HCT116 (cell line): ENCODE measurements around the gene MPV17L2. TPM values are rescaled to one million over a fixed set of nuclear protein-coding genes. Genes with fewer than 3 reads are reported as not detected.

Experiments used
- ATAC-seq: fragments of 200-7000 bp; cut with Tn5 transposase; 2 replicates; pipeline ENCODE4 v1.9.1; 2020; ENCODE audit warnings: mild to moderate bottlenecking, moderate library complexity
- BruUV-seq: library from RNA; stranded (reverse); fragments of 400-500 nt; replicated peaks from 2 replicates; lab custom pipeline; 2021; lab: Mats Ljungman, UMichigan
- CTCF ChIA-PET: fragments of 300-600 bp; sonication (Branson Sonifier 250); formaldehyde crosslinking; loops from one replicate; lab custom pipeline; 2021; ENCODE audit warnings: antibody characterized with exemption; lab: Charles Lee
- POLR2A ChIA-PET: fragments of 300-600, 350-600 bp; sonication (Branson Sonifier 250); formaldehyde crosslinking; loops from one replicate; lab custom pipeline; 2021; ENCODE audit warnings: antibody characterized with exemption; lab: Charles Lee
- RAD21 ChIA-PET, 2 experiments: fragments of 300-600 bp; sonication (Branson Sonifier 250); formaldehyde crosslinking; loops; one replicate each; lab custom pipeline; 2023; ENCODE audit warnings: low total read pairs in 2 of 2; ENCODE audit not compliant: uncharacterized antibody in 2 of 2, unreplicated experiment in 2 of 2, low non-redundant PET in 1 of 2; lab: Charles Lee
- DNase-seq: peaks from one replicate; pipeline ENCODE4 v3.0.0-alpha.2; 2010; ENCODE audit warnings: low read depth, low spot score
- H2AFZ ChIP-seq: fragments of 200-600 bp; shearing (Covaris generic), sonication (generic); 2 replicates; pipeline ENCODE4 v1.6.1; 2017; ENCODE audit warnings: low read depth, mixed run types, mixed read lengths, antibody characterized with exemption, low read length; ENCODE audit not compliant: poor library complexity, severe bottlenecking
- H3K27ac ChIP-seq: 2 replicates; pipeline ENCODE4 v1.5.1; 2012; ENCODE audit warnings: low read depth, low read length
- H3K27me3 ChIP-seq: fragments of 200-600 bp; sonication (generic); 2 replicates; pipeline ENCODE4 v1.6.1; 2016; ENCODE audit warnings: mixed run types, low read length, mixed read lengths; ENCODE audit not compliant: insufficient read depth
- H3K36me3 ChIP-seq, 2 experiments: fragments of 200-500 bp in 1 of 2; fragments of 200-600 bp in 1 of 2; sonication (Bioruptor generic) in 1 of 2; sonication (generic) in 1 of 2; 2 replicates each; pipeline versions ENCODE4 v1.5.1 to v1.6.1; 2014 to 2016; ENCODE audit warnings: low read length in 2 of 2, inconsistent platforms in 1 of 2, mixed read lengths in 1 of 2, mixed run types in 1 of 2; ENCODE audit not compliant: insufficient read depth in 2 of 2, control insufficient read depth in 1 of 2
- H3K4me1 ChIP-seq, 2 experiments: fragments of 200-600 bp in 1 of 2; sonication (generic) in 1 of 2; 2 replicates each; pipeline versions ENCODE4 v1.5.1 to v1.6.1; 2012 to 2017; ENCODE audit warnings: low read length in 2 of 2, inconsistent platforms in 1 of 2, mild to moderate bottlenecking in 1 of 2, mixed read lengths in 1 of 2, mixed run types in 1 of 2, moderate library complexity in 1 of 2; ENCODE audit not compliant: insufficient read depth in 2 of 2, control insufficient read depth in 1 of 2
- H3K4me2 ChIP-seq: fragments of 200-600 bp; sonication (generic); 2 replicates; pipeline ENCODE4 v1.6.1; 2017; ENCODE audit warnings: mixed run types, low read length, mixed read lengths
- H3K4me3 ChIP-seq, 2 experiments: fragments of 200-600 bp in 1 of 2; sonication (generic) in 1 of 2; replicated peaks in 1 of 2; 2 replicates each; pipeline ENCODE4 v1.5.1; 2011 to 2016; ENCODE audit warnings: low read length in 2 of 2, control low read depth in 1 of 2, low read depth in 1 of 2, mild to moderate bottlenecking in 1 of 2, mixed read lengths in 1 of 2, mixed run types in 1 of 2
- H3K79me2 ChIP-seq: fragments of 200-600 bp; sonication (generic); 2 replicates; pipeline ENCODE4 v1.6.1; 2017; ENCODE audit warnings: mild to moderate bottlenecking, mixed run types, low read length, moderate library complexity, mixed read lengths; ENCODE audit not compliant: insufficient read depth
- H3K9ac ChIP-seq: fragments of 200-600 bp; sonication (generic); 2 replicates; pipeline ENCODE4 v1.6.1; 2016; ENCODE audit warnings: low read length, mixed read lengths
- H3K9me2 ChIP-seq: fragments of 200-600 bp; sonication (generic), shearing (Covaris generic); 2 replicates; pipeline ENCODE4 v1.6.1; 2017; ENCODE audit warnings: mixed run types, mild to moderate bottlenecking, moderate library complexity; ENCODE audit not compliant: insufficient read depth
- H3K9me3 ChIP-seq, 2 experiments: fragments of 200-500 bp in 1 of 2; fragments of 200-600 bp in 1 of 2; sonication (Bioruptor generic) in 1 of 2; sonication (generic) in 1 of 2; 2 replicates each; pipeline ENCODE4 v1.6.1; 2014 to 2017; ENCODE audit warnings: low read length in 2 of 2, mixed read lengths in 2 of 2, inconsistent platforms in 1 of 2, low read depth in 1 of 2, mild to moderate bottlenecking in 1 of 2, mixed run types in 1 of 2, moderate library complexity in 1 of 2; ENCODE audit not compliant: control insufficient read depth in 1 of 2, insufficient read depth in 1 of 2
- H4K20me1 ChIP-seq: fragments of 200-600 bp; sonication (generic), shearing (Covaris generic); 2 replicates; pipeline ENCODE4 v1.6.1; 2017; ENCODE audit warnings: mixed run types, mild to moderate bottlenecking, moderate library complexity; ENCODE audit not compliant: insufficient read depth
- CBX3 ChIP-seq: IDR thresholded peaks from 2 replicates; pipeline ENCODE4 v1.6.1; 2012; ENCODE audit warnings: low read depth
- CEBPB ChIP-seq: IDR thresholded peaks from 2 replicates; pipeline ENCODE4 v1.6.1; 2012; ENCODE audit warnings: low read depth
- EZH2phosphoT487 ChIP-seq: fragments of 200-600 bp; IDR thresholded peaks from 2 replicates; pipeline ENCODE4 v1.6.1; 2018; ENCODE audit warnings: antibody characterized with exemption, borderline replicate concordance
- FOSL1 ChIP-seq: IDR thresholded peaks from 2 replicates; pipeline ENCODE4 v1.6.1; 2012; ENCODE audit warnings: low read depth
- POLR2AphosphoS5 ChIP-seq: IDR thresholded peaks from 2 replicates; pipeline ENCODE4 v1.6.1; 2011; ENCODE audit warnings: mild to moderate bottlenecking, low read depth, low read length, moderate library complexity
- RAD21 ChIP-seq: IDR thresholded peaks from 2 replicates; pipeline ENCODE4 v1.6.1; 2012; ENCODE audit warnings: low read depth, mild to moderate bottlenecking
- SIN3A ChIP-seq: IDR thresholded peaks from 2 replicates; pipeline ENCODE4 v1.6.1; 2012; ENCODE audit warnings: low read depth
- TCF7L2 ChIP-seq: IDR thresholded peaks from 2 replicates; pipeline ENCODE4 v1.7.0; 2011; ENCODE audit warnings: borderline replicate concordance, inconsistent platforms; ENCODE audit not compliant: insufficient read depth, insufficient read length; ENCODE audit errors: extremely low read depth
- YY1 ChIP-seq: IDR thresholded peaks from 2 replicates; pipeline ENCODE4 v1.6.1; 2011; ENCODE audit warnings: low read length, low read depth, moderate library complexity, mild to moderate bottlenecking; ENCODE audit not compliant: insufficient replicate concordance; ENCODE audit errors: extremely low read depth
- ZNF274 ChIP-seq: fragments of 200-500 bp; sonication (Bioruptor generic); IDR thresholded peaks from 2 replicates; pipeline ENCODE4 v1.6.1; 2014; ENCODE audit warnings: mild to moderate bottlenecking, low read depth, low read length, inconsistent platforms
- intact Hi-C: fragments of 100-400 bp; cut with micrococcal nuclease; formaldehyde crosslinking; loops from 2 replicates; pipeline ENCODE4 v1.10.0; 2022
- total RNA-seq: library from RNA; stranded (reverse); gene quantifications from one replicate; pipeline ENCODE4 v1.2.1, GENCODE V29; 2021; ENCODE audit not compliant: unreplicated experiment
- TF ChIP-seq, protein P1 (sequence below): IDR thresholded peaks from 2 replicates; pipeline ENCODE4 v1.6.1; 2012
- TF ChIP-seq, protein P2 (sequence below): IDR thresholded peaks from 2 replicates; pipeline ENCODE4 v1.6.1; 2012

Gene MPV17L2
- total RNA-seq, 1 experiment from 2014 or later, result 18.7 TPM

DNA sequence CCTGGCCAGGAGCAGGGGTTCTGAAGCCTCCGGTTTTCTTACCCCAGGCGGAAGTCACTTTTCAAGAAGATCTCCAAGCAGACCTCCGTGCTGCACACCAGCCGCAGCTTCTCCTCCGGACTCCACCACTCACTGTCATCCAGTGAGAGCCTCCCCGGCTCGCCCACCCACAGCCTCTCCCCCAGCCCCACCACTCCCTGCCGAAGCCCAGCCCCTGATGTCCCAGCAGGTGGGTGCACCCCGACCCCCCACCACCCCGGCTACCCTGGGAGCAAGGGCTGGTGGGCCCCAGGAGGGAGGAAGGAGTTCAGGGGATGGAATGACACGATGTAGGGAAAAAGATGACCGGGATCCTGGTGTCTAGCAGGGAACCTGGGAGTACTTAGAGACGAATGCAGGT, 45.6 kb upstream of the MPV17L2 start:
- ChIA-PET CTCF (no interaction called here), POLR2A (no interaction called here), RAD21 (no interaction called here)
- Histone ChIP-seq H3K4me1 (peaks cover 7 to 11% of the 10 kb centered on the region in 2 experiments; a peak in 3 of 4 replicates), H2AFZ (no peak overlapping the region), H3K9ac (no peak overlapping the region), H3K27me3 (no peaks in the 10 kb centered on the region), H3K79me2 (no peaks in the 10 kb centered on the region), H3K9me2 (no peaks in the 10 kb centered on the region), H3K9me3 (no peaks in the 10 kb centered on the region), H4K20me1 (no peaks in the 10 kb centered on the region), H3K36me3 (peaks cover 7 to 19% of the 10 kb centered on the region in 2 experiments; a peak in 3 of 4 replicates), H3K4me3 (no peak overlapping the region), H3K27ac (no peak overlapping the region), H3K4me2 (no peak overlapping the region)
- no TSS peak for BruUV-seq
- DNase-seq (no peak), ATAC-seq (no peak)
- TF ChIP-seq FOSL1 (no peak), CBX3 (no peak), POLR2AphosphoS5 (no peak)
- TF ChIP-seq, protein P1, sequence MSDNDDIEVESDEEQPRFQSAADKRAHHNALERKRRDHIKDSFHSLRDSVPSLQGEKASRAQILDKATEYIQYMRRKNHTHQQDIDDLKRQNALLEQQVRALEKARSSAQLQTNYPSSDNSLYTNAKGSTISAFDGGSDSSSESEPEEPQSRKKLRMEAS, result no peak
- intact Hi-C loops, result no loop called here

DNA sequence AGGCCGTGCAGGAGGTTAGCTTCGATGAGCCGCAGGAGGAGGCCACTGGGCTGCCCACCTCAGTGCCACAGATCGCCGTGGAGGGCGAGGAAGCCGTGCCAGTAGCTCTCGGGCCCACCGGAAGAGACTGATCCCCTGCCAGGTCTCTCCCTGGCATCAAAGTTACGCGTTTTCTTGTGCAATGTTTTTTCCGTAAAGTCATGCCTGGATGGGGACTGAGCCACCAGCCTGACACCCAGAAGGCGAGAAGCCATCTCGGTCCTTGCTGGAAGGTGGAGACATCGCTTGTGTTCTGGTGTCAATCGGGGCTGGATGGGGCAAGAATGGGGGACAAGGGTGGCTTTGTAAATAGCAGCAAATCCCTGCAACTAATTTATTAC, 43.4 kb upstream of the MPV17L2 start:
- ATAC-seq, result no peak
- peaks cover 14% of the 10 kb centered on the region for H3K79me2 ChIP-seq
- DNase-seq, result no peak
- H3K9me2 ChIP-seq, result no peaks in the 10 kb centered on the region
- H3K27me3 ChIP-seq, result no peaks in the 10 kb centered on the region
- TF ChIP-seq RAD21 (no peak), EZH2phosphoT487 (no peak), CEBPB (no peak), YY1 (no peak), CBX3 (no peak), POLR2AphosphoS5 (no peak), FOSL1 (no peak), SIN3A (no peak), ZNF274 (no peak), TCF7L2 (no peak)
- TF ChIP-seq, protein P2, sequence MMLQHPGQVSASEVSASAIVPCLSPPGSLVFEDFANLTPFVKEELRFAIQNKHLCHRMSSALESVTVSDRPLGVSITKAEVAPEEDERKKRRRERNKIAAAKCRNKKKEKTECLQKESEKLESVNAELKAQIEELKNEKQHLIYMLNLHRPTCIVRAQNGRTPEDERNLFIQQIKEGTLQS, result no peak
- no peak overlapping the region for H2AFZ ChIP-seq
- H3K4me1 ChIP-seq, result peaks cover 9 to 19% of the 10 kb centered on the region in 2 experiments; a peak in 3 of 4 replicates
- no peak overlapping the region for H3K4me3 ChIP-seq
- H3K9me3 ChIP-seq, result no peaks in the 10 kb centered on the region
- H3K9ac ChIP-seq, result no peak overlapping the region
- CTCF ChIA-PET, result no interaction called here
- no peaks in the 10 kb centered on the region for H4K20me1 ChIP-seq
- intact Hi-C loops, result no loop called here
- peaks cover 5 to 7% of the 10 kb centered on the region in 2 experiments; a peak in 3 of 4 replicates for H3K36me3 ChIP-seq
- no peak overlapping the region for H3K4me2 ChIP-seq
- RAD21 ChIA-PET, result no interaction called here
- no peak overlapping the region for H3K27ac ChIP-seq
- POLR2A ChIA-PET, result no interaction called here
- BruUV-seq, result no TSS peak
